Measurements from ENCODE around the gene MAD2L1BP. TPM values are rescaled to one million over a fixed set of nuclear protein-coding genes. Genes with fewer than 3 reads are reported as not detected.
"Not testable (repeated sequence)": the region's sequence is repeated elsewhere in the genome, so short reads cannot be mapped to it uniquely, and the experiment has no call there.

The MAD2L1BP gene
- total RNA-seq, 4 donors from 2014 or later, result 15.6 to 36.6 (median 23.0) TPM

GRCh38 chr6:43639984-43640800, 4.6 kb downstream of the MAD2L1BP start:
- WGBS, 2 donors (ENCODE audit: low coverage in 1 of 2), result 88 to 97% methylated on average over 5 to 17 of the region's 21 CpGs
- TF ChIP-seq POLR2AphosphoS5 (IDR thresholded peaks at IDR 0.05) (no peak), EP300 (IDR thresholded peaks at IDR 0.05) (no peak), POLR2A (IDR thresholded peaks at IDR 0.05) (no peak)
- TF ChIP-seq, protein P1, sequence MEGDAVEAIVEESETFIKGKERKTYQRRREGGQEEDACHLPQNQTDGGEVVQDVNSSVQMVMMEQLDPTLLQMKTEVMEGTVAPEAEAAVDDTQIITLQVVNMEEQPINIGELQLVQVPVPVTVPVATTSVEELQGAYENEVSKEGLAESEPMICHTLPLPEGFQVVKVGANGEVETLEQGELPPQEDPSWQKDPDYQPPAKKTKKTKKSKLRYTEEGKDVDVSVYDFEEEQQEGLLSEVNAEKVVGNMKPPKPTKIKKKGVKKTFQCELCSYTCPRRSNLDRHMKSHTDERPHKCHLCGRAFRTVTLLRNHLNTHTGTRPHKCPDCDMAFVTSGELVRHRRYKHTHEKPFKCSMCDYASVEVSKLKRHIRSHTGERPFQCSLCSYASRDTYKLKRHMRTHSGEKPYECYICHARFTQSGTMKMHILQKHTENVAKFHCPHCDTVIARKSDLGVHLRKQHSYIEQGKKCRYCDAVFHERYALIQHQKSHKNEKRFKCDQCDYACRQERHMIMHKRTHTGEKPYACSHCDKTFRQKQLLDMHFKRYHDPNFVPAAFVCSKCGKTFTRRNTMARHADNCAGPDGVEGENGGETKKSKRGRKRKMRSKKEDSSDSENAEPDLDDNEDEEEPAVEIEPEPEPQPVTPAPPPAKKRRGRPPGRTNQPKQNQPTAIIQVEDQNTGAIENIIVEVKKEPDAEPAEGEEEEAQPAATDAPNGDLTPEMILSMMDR (IDR thresholded peaks at IDR 0.05), result no peak
- peaks cover 0 to 60% of the 10 kb centered on the region in 2 donors for H3K36me3 ChIP-seq
- H3K4me1 ChIP-seq, result peaks cover 0 to 53% (median 24%) of the 10 kb centered on the region in 3 donors
- H3K9me3 ChIP-seq, result no peaks in the 10 kb centered on the region
- no peak for ATAC-seq
- H3K27ac ChIP-seq, result no peak overlapping the region
- no peak overlapping the region for H3K4me3 ChIP-seq
- H3K27me3 ChIP-seq, result no peaks in the 10 kb centered on the region

DNA sequence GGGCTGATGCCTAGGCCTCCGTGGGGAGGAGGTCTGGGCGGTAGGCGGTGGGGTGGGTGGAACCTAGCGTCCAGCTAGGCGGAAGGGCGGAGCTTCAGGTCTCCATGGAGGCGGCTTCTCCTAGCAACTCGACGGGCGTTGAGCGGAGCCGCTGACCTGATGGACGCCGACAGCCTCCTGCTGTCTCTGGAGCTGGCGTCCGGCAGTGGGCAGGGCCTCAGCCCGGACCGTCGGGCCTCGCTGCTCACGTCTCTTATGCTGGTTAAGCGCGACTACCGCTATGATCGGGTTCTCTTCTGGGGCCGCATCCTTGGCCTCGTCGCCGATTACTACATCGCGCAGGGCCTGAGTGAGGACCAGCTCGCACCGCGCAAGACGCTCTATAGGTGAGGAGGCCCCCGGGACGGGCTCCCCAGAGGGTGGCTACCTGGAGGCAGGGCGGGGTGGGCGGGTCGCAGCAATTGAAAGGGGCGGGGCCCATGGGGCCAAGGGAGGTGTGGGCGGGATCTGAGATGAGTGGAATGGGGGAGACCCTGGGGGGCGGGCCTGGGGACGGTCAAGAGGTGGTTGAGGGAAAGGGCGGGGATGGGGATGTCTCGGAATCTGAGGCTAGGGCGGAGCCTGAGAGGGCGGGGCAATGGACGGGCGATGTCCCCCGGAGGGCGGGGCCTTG, 9.4 kb downstream of the MAD2L1BP start, which contains the start of gene RSPH9:
Gene RSPH9, plus strand, starts transcription at position 97 of the 673 bp plus-strand sequence. Its CDS starts 63 bp downstream, at position 160.
- H3K27me3 ChIP-seq, result no peaks in the 10 kb centered on the region
- no peak for TF ChIP-seq EP300 (IDR thresholded peaks at IDR 0.05)
- peak within 1 kb of the TSS in 3 of 4 donors; percentile 60 to 70 (median 60) for H3K27ac ChIP-seq
- H3K4me1 ChIP-seq, result peaks cover 0 to 21% (median 0%) of the 10 kb centered on the region in 3 donors
- H3K9me3 ChIP-seq, result no peaks in the 10 kb centered on the region
- 1 to 6% methylated on average over 10 to 12 of the region's 52 CpGs for WGBS, 2 donors (ENCODE audit: low coverage in 1 of 2)
- H3K36me3 ChIP-seq, result peaks cover 0 to 28% of the 10 kb centered on the region in 2 donors
- peak; percentile 79 for ATAC-seq
- H3K4me3 ChIP-seq, result peak within 1 kb of the TSS; percentile 28 to 52

DNA sequence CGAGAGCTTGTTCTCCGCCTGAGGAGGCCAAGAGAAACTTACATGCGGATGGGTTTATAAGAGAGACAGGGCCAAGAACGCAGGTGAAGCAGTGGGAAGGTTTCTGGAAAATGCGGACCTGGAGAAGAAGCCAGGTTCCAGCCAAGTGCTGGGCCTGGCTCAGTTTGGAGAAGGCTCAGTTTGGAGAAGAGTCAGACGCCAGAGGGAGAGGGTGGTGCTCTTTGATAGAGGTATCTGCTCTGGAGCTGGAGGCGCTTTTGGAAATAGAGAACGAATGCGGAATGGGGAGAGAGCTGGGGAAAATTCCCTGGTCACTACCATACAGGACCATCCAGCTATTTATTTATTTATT, 9.9 kb downstream of the MAD2L1BP start:
- TF ChIP-seq POLR2AphosphoS5 (IDR thresholded peaks at IDR 0.05) (no peak), POLR2A (IDR thresholded peaks at IDR 0.05) (no peak), EP300 (IDR thresholded peaks at IDR 0.05) (no peak)
- TF ChIP-seq, protein P1 (IDR thresholded peaks at IDR 0.05), result no peak
- Histone ChIP-seq H3K4me3 (peak overlapping the region; percentile 28 to 52), H3K27ac (peak overlapping the region in 3 of 4 donors; percentile 60 to 70 (median 60)), H3K27me3 (no peaks in the 10 kb centered on the region), H3K4me1 (peaks cover 0 to 16% (median 0%) of the 10 kb centered on the region in 3 donors), H3K9me3 (no peaks in the 10 kb centered on the region), H3K36me3 (peaks cover 0 to 23% of the 10 kb centered on the region in 2 donors)
- ATAC-seq, result no peak
- 12 to 16% methylated on average over 7 to 9 of the region's 9 CpGs for WGBS, 2 donors (ENCODE audit: low coverage in 1 of 2)

GRCh38 chr6:43647613-43648012, 12.0 kb downstream of the MAD2L1BP start:
- no peaks in the 10 kb centered on the region for H3K9me3 ChIP-seq
- TF ChIP-seq POLR2AphosphoS5 (IDR thresholded peaks at IDR 0.05) (no peak), EP300 (IDR thresholded peaks at IDR 0.05) (no peak), POLR2A (IDR thresholded peaks at IDR 0.05) (no peak)
- TF ChIP-seq, protein P1 (IDR thresholded peaks at IDR 0.05), result no peak
- ATAC-seq, result no peak
- peaks cover 0 to 3% of the 10 kb centered on the region in 2 donors for H3K36me3 ChIP-seq
- WGBS, 2 donors (ENCODE audit: low coverage in 1 of 2), result 87 to 89% methylated on average over 1 to 3 of the region's 3 CpGs
- no peak overlapping the region for H3K4me3 ChIP-seq
- no peaks in the 10 kb centered on the region for H3K27me3 ChIP-seq
- H3K4me1 ChIP-seq, result peaks cover 0 to 14% (median 0%) of the 10 kb centered on the region in 3 donors
- H3K27ac ChIP-seq, result no peak overlapping the region

- Histone ChIP-seq H3K9me3 (no peaks in the 10 kb centered on the region), H3K36me3 (no peaks in the 10 kb centered on the region), H3K4me1 (peaks cover 0 to 14% (median 0%) of the 10 kb centered on the region in 3 donors), H3K4me3 (no peak overlapping the region), H3K27ac (no peak overlapping the region), H3K27me3 (no peaks in the 10 kb centered on the region)
- TF ChIP-seq, protein P1 (IDR thresholded peaks at IDR 0.05), result no peak
- TF ChIP-seq POLR2AphosphoS5 (IDR thresholded peaks at IDR 0.05), result no peak
- no peak for TF ChIP-seq POLR2A (IDR thresholded peaks at IDR 0.05)
- TF ChIP-seq EP300 (IDR thresholded peaks at IDR 0.05), result no peak
- WGBS, 2 donors (ENCODE audit: low coverage in 1 of 2), result 90 to 95% methylated on average over 2 of the region's 2 CpGs
- ATAC-seq, result no peak
These were observed 12.6 kb downstream of the MAD2L1BP start for GRCh38 chr6:43648248-43648647.

- not testable (repeated sequence) for H3K4me3 ChIP-seq, ATAC-seq, H3K9me3 ChIP-seq, H3K27ac ChIP-seq, H3K4me1 ChIP-seq, H3K36me3 ChIP-seq, H3K27me3 ChIP-seq
- WGBS, 2 donors (ENCODE audit: low coverage in 1 of 2), result 92 to 100% methylated on average over 1 to 2 of the region's 2 CpGs
These were observed 17.2 kb downstream of the MAD2L1BP start for GRCh38 chr6:43652822-43653221.

Measured in gastroesophageal sphincter (tissue), 4 donors.